DOHH2 (cell line): Measurements from ENCODE around the gene PCNX2.

ENCODE experiments used
- CTCF ChIP-seq: fragments of 200-600 bp; sonication (generic); IDR thresholded peaks from one replicate; pipeline ENCODE4 v1.5.1; 2014; ENCODE audit warnings: antibody characterized with exemption, mild to moderate bottlenecking, low read depth, low read length; ENCODE audit not compliant: poor library complexity, severe bottlenecking
- EZH2phosphoT487 ChIP-seq: fragments of 200-600 bp; sonication (generic); IDR thresholded peaks from 2 replicates; pipeline ENCODE4 v1.6.1; 2017; ENCODE audit warnings: borderline replicate concordance, mild to moderate bottlenecking, antibody characterized with exemption, low read length, moderate library complexity, mixed read lengths

GRCh38 chr1:233245191-233245765 is 50.2 kb downstream of the PCNX2 start:
- TF ChIP-seq CTCF (no peak), EZH2phosphoT487 (no peak)
